SK-N-SH (cell line): ENCODE measurements around the gene EXD1. TPM values are rescaled to one million over a fixed set of nuclear protein-coding genes. Genes with fewer than 3 reads are reported as not detected.

ENCODE experiments used
- CTCF ChIA-PET: fragments of 300-600, 350-600 bp; formaldehyde crosslinking; extraction: SDS; loops from one replicate; lab custom pipeline; 2021; lab: Yijun Ruan, JAX
- POLR2A ChIA-PET: fragments of 350-600 bp; sonication (Branson Sonifier 250); formaldehyde crosslinking; extraction: SDS; loops from one replicate; lab custom pipeline; 2020; ENCODE audit warnings: antibody characterized with exemption, inconsistent platforms; lab: Yijun Ruan, JAX
- DNase-seq: peaks from one replicate; pipeline ENCODE4 v3.0.0; 2012
- H2AFZ ChIP-seq: fragments of 200-600 bp; sonication (generic); 2 replicates; pipeline ENCODE4 v1.8.1; 2016; ENCODE audit warnings: antibody characterized with exemption, mild to moderate bottlenecking, low read depth
- H3F3A ChIP-seq: fragments of 200-600 bp; sonication (generic); replicated peaks from 2 replicates; pipeline ENCODE3; 2016; ENCODE audit warnings: antibody characterized with exemption, mild to moderate bottlenecking; ENCODE audit not compliant: insufficient read depth
- H3K27ac ChIP-seq, 2 experiments: fragments of 200-500 bp in 1 of 2; fragments of 200-600 bp in 1 of 2; sonication (Bioruptor generic) in 1 of 2; sonication (generic), shearing (Covaris generic) in 1 of 2; 2 replicates each; pipeline versions ENCODE4 v1.5.1 to v1.6.1; 2014 to 2016; ENCODE audit warnings: low read depth in 2 of 2, inconsistent platforms in 1 of 2, low read length in 1 of 2, mild to moderate bottlenecking in 1 of 2, mixed read lengths in 1 of 2
- H3K27me3 ChIP-seq: fragments of 200-600 bp; sonication (generic), shearing (Covaris generic); 2 replicates; pipeline ENCODE4 v1.6.1; 2016; ENCODE audit warnings: mixed run types; ENCODE audit not compliant: insufficient read depth
- H3K36me3 ChIP-seq, 2 experiments: fragments of 200-500 bp in 1 of 2; fragments of 200-600 bp in 1 of 2; sonication (Bioruptor generic) in 1 of 2; sonication (generic) in 1 of 2; replicated peaks in 1 of 2; 2 replicates each; pipeline versions ENCODE3 to v1.5.1; 2014 to 2016; ENCODE audit warnings: low read length in 1 of 2, mild to moderate bottlenecking in 1 of 2; ENCODE audit not compliant: insufficient read depth in 2 of 2, control insufficient read depth in 1 of 2
- H3K4me1 ChIP-seq, 2 experiments: fragments of 200-500 bp in 1 of 2; fragments of 200-600 bp in 1 of 2; sonication (Bioruptor generic) in 1 of 2; sonication (generic), shearing (Covaris generic) in 1 of 2; 2 replicates each; pipeline versions ENCODE4 v1.5.1 to v1.6.1; 2014 to 2016; ENCODE audit warnings: low read depth in 1 of 2, low read length in 1 of 2, mixed run types in 1 of 2; ENCODE audit not compliant: insufficient read depth in 2 of 2, control insufficient read depth in 1 of 2
- H3K4me2 ChIP-seq: fragments of 200-600 bp; sonication (generic), shearing (Covaris generic); 2 replicates; pipeline ENCODE4 v1.6.1; 2017; ENCODE audit warnings: mixed run types
- H3K4me3 ChIP-seq, 2 experiments: fragments of 200-500 bp in 1 of 2; fragments of 200-600 bp in 1 of 2; sonication (Bioruptor generic) in 1 of 2; sonication (generic), shearing (Covaris generic) in 1 of 2; 2 replicates each; pipeline versions ENCODE4 v1.5.1 to v1.8.1; 2014 to 2016; ENCODE audit warnings: low read depth in 2 of 2, inconsistent platforms in 1 of 2, low read length in 1 of 2, mild to moderate bottlenecking in 1 of 2, mixed read lengths in 1 of 2, moderate library complexity in 1 of 2
- H3K79me2 ChIP-seq: fragments of 200-600 bp; sonication (generic); 2 replicates; pipeline ENCODE4 v1.8.1; 2017; ENCODE audit warnings: mild to moderate bottlenecking; ENCODE audit not compliant: insufficient read depth
- H3K9ac ChIP-seq: fragments of 200-600 bp; sonication (generic); 2 replicates; pipeline ENCODE4 v1.6.1; 2017; ENCODE audit warnings: mixed run types
- H3K9me2 ChIP-seq: fragments of 200-600 bp; sonication (generic); 2 replicates; pipeline ENCODE4 v1.6.1; 2017; ENCODE audit warnings: mixed run types
- H3K9me3 ChIP-seq: fragments of 200-600 bp; sonication (generic); 2 replicates; pipeline ENCODE4 v1.6.1; 2017; ENCODE audit warnings: mixed run types, mild to moderate bottlenecking, moderate library complexity
- H4K20me1 ChIP-seq: fragments of 200-600 bp; sonication (generic); 2 replicates; pipeline ENCODE4 v1.6.1; 2017; ENCODE audit warnings: mild to moderate bottlenecking, mixed run types; ENCODE audit not compliant: insufficient read depth
- CHD2 ChIP-seq: fragments of 150-350 bp; IDR thresholded peaks from 2 replicates; pipeline ENCODE4 v1.6.1; 2018; ENCODE audit warnings: low read length; ENCODE audit not compliant: partially characterized antibody
- CTCF ChIP-seq: fragments of 200-600 bp; sonication (generic); IDR thresholded peaks from 2 replicates; pipeline ENCODE4 v1.6.1; 2017; ENCODE audit warnings: antibody characterized with exemption, mild to moderate bottlenecking, moderate library complexity
- ELF1 ChIP-seq: IDR thresholded peaks from 2 replicates; pipeline ENCODE4 v1.4.0; 2012
- FOSL2 ChIP-seq: IDR thresholded peaks from 2 replicates; pipeline ENCODE4 v1.4.0; 2012; ENCODE audit warnings: low read depth, mild to moderate bottlenecking, moderate library complexity, borderline replicate concordance
- GABPA ChIP-seq: IDR thresholded peaks from 2 replicates; pipeline ENCODE4 v1.4.0; 2012; ENCODE audit warnings: low read depth, mild to moderate bottlenecking
- JUND ChIP-seq: IDR thresholded peaks from 2 replicates; pipeline ENCODE4 v1.4.0; 2012
- MAX ChIP-seq: IDR thresholded peaks from 2 replicates; pipeline ENCODE4 v1.4.0; 2012; ENCODE audit warnings: low read depth
- MXI1 ChIP-seq: IDR thresholded peaks from 2 replicates; pipeline ENCODE4 v1.6.1; 2012; ENCODE audit warnings: mild to moderate bottlenecking, low read depth, low read length, improper control_type of control experiment
- NRF1 ChIP-seq: IDR thresholded peaks from 2 replicates; pipeline ENCODE4 v1.6.1; 2012; ENCODE audit warnings: low read depth, mild to moderate bottlenecking, low read length
- REST ChIP-seq: IDR thresholded peaks from 2 replicates; pipeline ENCODE4 v1.6.1; 2012; ENCODE audit warnings: mild to moderate bottlenecking, low read depth, low read length, moderate library complexity
- RFX5 ChIP-seq: IDR thresholded peaks from 2 replicates; pipeline ENCODE4 v1.6.1; 2012; ENCODE audit warnings: mild to moderate bottlenecking, improper control_type of control experiment, low read length
- RXRA ChIP-seq: IDR thresholded peaks from 2 replicates; pipeline ENCODE4 v1.4.0; 2012; ENCODE audit warnings: low read depth, mild to moderate bottlenecking, borderline replicate concordance
- SIN3A ChIP-seq: IDR thresholded peaks from 2 replicates; pipeline ENCODE4 v1.6.1; 2012; ENCODE audit warnings: low read depth, mild to moderate bottlenecking, low read length, moderate library complexity, borderline replicate concordance
- SMC3 ChIP-seq: IDR thresholded peaks from 2 replicates; pipeline ENCODE4 v1.6.1; 2012; ENCODE audit warnings: low read depth, low read length, improper control_type of control experiment
- TCF12 ChIP-seq: IDR thresholded peaks from 2 replicates; pipeline ENCODE4 v1.4.0; 2012
- TEAD4 ChIP-seq: IDR thresholded peaks from 2 replicates; pipeline ENCODE4 v1.4.0; 2012; ENCODE audit warnings: mild to moderate bottlenecking, borderline replicate concordance; ENCODE audit not compliant: insufficient read depth
- USF1 ChIP-seq: IDR thresholded peaks from 2 replicates; pipeline ENCODE4 v1.4.0; 2012; ENCODE audit warnings: low read depth, borderline replicate concordance
- USF2 ChIP-seq: fragments of 150-350 bp; IDR thresholded peaks from 2 replicates; pipeline ENCODE4 v1.6.1; 2017; ENCODE audit warnings: antibody characterized with exemption, low read length, low read depth, borderline replicate concordance
- WGBS: methylation state at CpG from one replicate; pipeline ENCODE4 v1.1.6; 2017; ENCODE audit warnings: low lambda C conversion rate; 5-methylcytosine and 5-hydroxymethylcytosine counted together
- polyA plus RNA-seq, 3 experiments: library from polyadenylated mRNA; depleted of rRNA; stranded (reverse); fragments of >200 nt; gene quantifications; 2 replicates each; pipeline ENCODE4 v1.2.3, GENCODE V29; 2012

EXD1 gene
- polyA plus RNA-seq, 1 of the 3 experiments (the other 2 are of a cell fraction): 0.07 TPM

- peak overlapping the region; percentile 95 for H3K4me2 ChIP-seq
- DNase-seq: no peak
- H2AFZ ChIP-seq: no peak overlapping the region
- H3K9ac ChIP-seq: no peak overlapping the region
- peaks cover 7% of the 10 kb centered on the region; the same call in 1 of the 2 replicates for H4K20me1 ChIP-seq
- peaks cover 11% of the 10 kb centered on the region for H3F3A ChIP-seq
- 56% methylated on average over 1 of the region's 1 CpG for WGBS
- no peak for TF ChIP-seq TCF12
- TF ChIP-seq RXRA: no peak
- no peak for TF ChIP-seq USF2
- no peak for TF ChIP-seq USF1
- TF ChIP-seq JUND: peak; percentile 58
- peak; percentile 74; the same call in 1 of the 2 replicates for TF ChIP-seq FOSL2
- peak; percentile 64 for TF ChIP-seq ELF1
- TF ChIP-seq MAX: peak; percentile 51; the same call in 1 of the 2 replicates
- H3K9me3 ChIP-seq: no peaks in the 10 kb centered on the region
- H3K4me1 ChIP-seq: peaks cover 0 to 8% of the 10 kb centered on the region in 2 experiments; a peak in 2 of 4 replicates
- H3K4me3 ChIP-seq: no peak overlapping the region
- peaks cover 61% of the 10 kb centered on the region for H3K79me2 ChIP-seq
- H3K27ac ChIP-seq: no peak overlapping the region
- no peaks in the 10 kb centered on the region for H3K36me3 ChIP-seq
- no peaks in the 10 kb centered on the region for H3K27me3 ChIP-seq
- CTCF ChIA-PET: no interaction called here
- H3K9me2 ChIP-seq: no peaks in the 10 kb centered on the region
- POLR2A ChIA-PET: no interaction called here
Observed at GRCh38 chr15:41233367-41233771, 2.8 kb upstream of the EXD1 start.

GRCh38 chr15:41231422-41232226, 1.1 kb upstream of the EXD1 start:
- peaks cover 0 to 8% of the 10 kb centered on the region in 2 experiments; a peak in 2 of 4 replicates for H3K4me1 ChIP-seq
- peaks cover 50% of the 10 kb centered on the region for H3K79me2 ChIP-seq
- H3K27me3 ChIP-seq: no peaks in the 10 kb centered on the region
- H3K9ac ChIP-seq: peak overlapping the region; percentile 92
- ChIA-PET POLR2A (interaction anchor here (0.7 to 1.0 kb wide), 3 partner anchors 52 to 115 kb away, joined by 3 to 5 read pairs (median 3); partner anchors contain the start of genes INO80, NUSAP1 and OIP5), CTCF (interaction anchor here (0.6 to 2.9 kb wide), 21 partner anchors 10 to 480 kb away, joined by 3 to 35 read pairs (median 3); partner anchors contain the start of gene CHAC1)
- peaks cover 12% of the 10 kb centered on the region for H3F3A ChIP-seq
- 1% methylated on average over 21 of the region's 28 CpGs for WGBS
- peak overlapping the region; percentile 77 for H2AFZ ChIP-seq
- peak overlapping the region; percentile 80 to 89 for H3K27ac ChIP-seq
- H3K9me2 ChIP-seq: no peaks in the 10 kb centered on the region
- H3K9me3 ChIP-seq: no peaks in the 10 kb centered on the region
- peak overlapping the region; percentile 82 to 89 for H3K4me3 ChIP-seq
- H3K36me3 ChIP-seq: no peaks in the 10 kb centered on the region
- H3K4me2 ChIP-seq: peak overlapping the region; percentile 95
- peaks cover 7% of the 10 kb centered on the region; the same call in 1 of the 2 replicates for H4K20me1 ChIP-seq
- no peak for DNase-seq
- TF ChIP-seq USF2 (no peak), TEAD4 (no peak), SIN3A (no peak), REST (no peak), CHD2 (no peak), RFX5 (no peak), GABPA (no peak), MXI1 (no peak), SMC3 (no peak), NRF1 (no peak), CTCF (no peak)
